AG09309 (cell line): ENCODE data around the gene CEACAM18.

Source experiments
- DNase-seq: peaks from one replicate; pipeline ENCODE4 v3.0.0-alpha.2; 2010; ENCODE audit warnings: low read depth
- H3K4me3 ChIP-seq: 2 replicates; pipeline ENCODE4 v1.5.1; 2011; ENCODE audit warnings: mild to moderate bottlenecking, low read depth, low read length, moderate library complexity; ENCODE audit not compliant: control insufficient read depth
- TF ChIP-seq, protein P1 (sequence below): IDR thresholded peaks from 2 replicates; pipeline ENCODE4 v1.5.1; 2011; ENCODE audit warnings: mild to moderate bottlenecking, low read depth, low read length, inconsistent platforms; ENCODE audit not compliant: insufficient read depth, control insufficient read depth; ENCODE audit errors: missing control alignments

Gene CEACAM18

DNA sequence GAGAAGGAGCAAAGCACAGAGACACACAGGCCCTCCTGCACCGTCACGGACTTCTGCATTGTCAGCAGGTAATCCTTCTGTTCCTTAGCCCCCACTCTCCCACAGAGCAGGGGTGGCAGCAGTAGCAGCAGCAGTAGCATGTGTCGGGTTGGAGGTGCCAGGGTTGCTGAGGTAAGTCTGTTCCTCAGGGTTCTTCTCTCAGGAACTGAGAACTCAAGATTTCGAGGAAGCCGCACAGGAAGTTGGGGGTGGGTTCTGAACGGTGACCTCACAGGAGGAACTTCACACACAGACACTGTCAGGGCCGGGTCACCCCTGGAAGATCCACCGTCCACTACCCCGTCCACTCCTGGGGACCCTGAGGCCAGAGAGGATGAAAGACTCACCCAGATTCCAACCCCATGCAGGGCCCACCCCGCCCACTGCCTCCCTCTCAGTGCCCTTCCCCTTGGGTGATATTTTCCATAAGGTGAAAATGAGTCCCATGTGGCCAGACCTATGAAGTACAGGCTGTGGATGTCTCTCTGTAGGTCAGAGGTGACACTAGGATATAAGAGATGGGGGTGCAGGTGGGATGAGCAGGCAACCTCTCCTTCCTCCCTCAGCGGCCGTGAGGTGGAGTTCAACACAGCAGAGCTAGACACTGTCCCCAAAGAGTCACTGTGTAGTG lies 23.4 kb downstream of the CEACAM18 start, which contains the start of gene SIGLEC12:
TSS of gene SIGLEC12 (minus strand) at position 207 of the 670 bp plus-strand sequence. CDS start at position 140, 67 bp downstream.
- TF ChIP-seq, protein P1, sequence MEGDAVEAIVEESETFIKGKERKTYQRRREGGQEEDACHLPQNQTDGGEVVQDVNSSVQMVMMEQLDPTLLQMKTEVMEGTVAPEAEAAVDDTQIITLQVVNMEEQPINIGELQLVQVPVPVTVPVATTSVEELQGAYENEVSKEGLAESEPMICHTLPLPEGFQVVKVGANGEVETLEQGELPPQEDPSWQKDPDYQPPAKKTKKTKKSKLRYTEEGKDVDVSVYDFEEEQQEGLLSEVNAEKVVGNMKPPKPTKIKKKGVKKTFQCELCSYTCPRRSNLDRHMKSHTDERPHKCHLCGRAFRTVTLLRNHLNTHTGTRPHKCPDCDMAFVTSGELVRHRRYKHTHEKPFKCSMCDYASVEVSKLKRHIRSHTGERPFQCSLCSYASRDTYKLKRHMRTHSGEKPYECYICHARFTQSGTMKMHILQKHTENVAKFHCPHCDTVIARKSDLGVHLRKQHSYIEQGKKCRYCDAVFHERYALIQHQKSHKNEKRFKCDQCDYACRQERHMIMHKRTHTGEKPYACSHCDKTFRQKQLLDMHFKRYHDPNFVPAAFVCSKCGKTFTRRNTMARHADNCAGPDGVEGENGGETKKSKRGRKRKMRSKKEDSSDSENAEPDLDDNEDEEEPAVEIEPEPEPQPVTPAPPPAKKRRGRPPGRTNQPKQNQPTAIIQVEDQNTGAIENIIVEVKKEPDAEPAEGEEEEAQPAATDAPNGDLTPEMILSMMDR, result no peak
- DNase-seq, result no peak
- no peak within 1 kb of the TSS for H3K4me3 ChIP-seq

DNA sequence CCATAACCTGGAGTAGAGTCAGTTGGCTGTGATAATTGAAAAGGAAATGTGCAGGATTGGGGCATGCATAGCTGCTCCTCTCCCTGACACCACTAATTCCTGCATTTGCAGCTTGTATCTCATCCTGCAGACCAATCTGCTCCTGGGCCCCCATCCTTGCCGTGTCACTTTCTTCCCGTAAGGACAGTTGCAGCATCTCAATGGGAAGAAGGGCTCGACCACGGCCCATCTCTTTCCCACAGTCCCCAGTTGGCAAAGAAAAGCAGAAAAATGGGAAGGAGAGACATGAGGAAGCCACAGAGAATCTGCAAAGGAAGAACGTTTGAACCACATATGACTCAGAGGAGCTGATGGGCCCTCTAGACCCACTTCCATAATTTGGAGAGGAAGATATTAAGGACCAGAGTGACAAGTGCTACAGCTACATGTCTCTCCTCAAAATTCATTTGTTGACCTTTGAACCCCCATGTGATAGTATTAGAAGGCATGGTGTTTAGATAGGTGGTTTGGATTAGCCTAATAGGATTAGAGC lies 25.0 kb downstream of the CEACAM18 start:
- no peak for DNase-seq
- no peak overlapping the region for H3K4me3 ChIP-seq
- TF ChIP-seq, protein P1, result no peak

DNA sequence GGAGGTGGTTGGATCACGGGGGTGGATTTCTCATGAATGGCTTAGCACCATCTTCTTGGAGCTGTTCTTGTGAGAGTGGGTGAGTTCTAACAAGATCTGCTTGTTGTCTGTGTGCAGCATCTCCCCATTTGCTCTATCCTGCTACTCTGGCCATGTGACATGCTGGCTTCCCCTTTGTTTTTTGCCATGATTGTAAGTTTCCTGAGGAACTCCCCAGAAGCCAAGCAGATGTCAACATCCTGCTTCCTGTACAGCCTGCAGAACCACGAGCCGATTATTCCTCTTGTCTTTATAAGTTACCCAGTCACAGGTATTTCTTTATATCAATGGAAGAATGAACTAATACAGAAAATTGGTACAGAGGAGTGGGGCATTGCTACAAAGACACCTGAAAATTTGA lies 25.6 kb downstream of the CEACAM18 start:
- no peak overlapping the region for H3K4me3 ChIP-seq
- no peak for DNase-seq
- TF ChIP-seq, protein P1, result no peak

DNA sequence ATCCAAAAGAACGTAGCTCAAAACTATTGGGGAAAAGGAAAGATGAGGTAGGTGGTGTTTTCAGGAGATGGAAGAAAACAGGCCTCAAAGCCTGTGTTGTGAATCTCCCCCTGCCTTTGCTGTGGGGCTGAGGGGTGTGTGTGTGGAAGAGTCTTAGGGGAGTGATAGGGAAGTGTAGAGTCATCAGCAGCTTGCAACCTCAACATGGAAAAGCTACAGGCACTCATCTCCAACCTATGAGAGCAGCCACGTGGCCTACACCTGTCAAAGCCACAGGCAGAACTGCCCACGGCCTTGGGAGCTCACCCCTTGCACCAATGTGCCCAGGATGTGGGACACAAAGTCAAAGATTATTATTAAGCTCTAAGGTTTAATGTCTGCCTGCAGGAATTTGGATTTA lies 27.6 kb downstream of the CEACAM18 start:
- TF ChIP-seq, protein P1, result no peak
- no peak overlapping the region for H3K4me3 ChIP-seq
- no peak for DNase-seq

DNA sequence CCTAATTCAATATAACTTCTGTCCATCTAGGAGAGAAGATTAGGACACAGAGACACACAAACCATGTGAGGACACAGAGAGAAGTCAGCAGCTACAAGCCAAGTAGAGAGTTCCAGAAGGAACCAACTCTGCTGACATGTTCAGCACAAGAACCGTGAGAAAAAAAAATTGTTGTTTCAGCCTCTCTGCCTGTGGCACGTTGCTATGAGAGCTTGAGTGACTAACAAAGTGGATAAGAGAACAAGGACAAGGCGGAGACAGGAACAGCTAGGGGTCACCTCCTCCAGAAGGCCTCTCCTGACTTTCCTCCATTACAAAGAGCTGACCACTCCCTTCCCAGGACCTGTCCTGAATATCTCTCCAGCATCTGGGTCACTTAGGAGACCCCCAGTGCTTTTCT lies 28.9 kb downstream of the CEACAM18 start:
- DNase-seq, result no peak
- H3K4me3 ChIP-seq, result no peak overlapping the region
- TF ChIP-seq, protein P1, result no peak

DNA sequence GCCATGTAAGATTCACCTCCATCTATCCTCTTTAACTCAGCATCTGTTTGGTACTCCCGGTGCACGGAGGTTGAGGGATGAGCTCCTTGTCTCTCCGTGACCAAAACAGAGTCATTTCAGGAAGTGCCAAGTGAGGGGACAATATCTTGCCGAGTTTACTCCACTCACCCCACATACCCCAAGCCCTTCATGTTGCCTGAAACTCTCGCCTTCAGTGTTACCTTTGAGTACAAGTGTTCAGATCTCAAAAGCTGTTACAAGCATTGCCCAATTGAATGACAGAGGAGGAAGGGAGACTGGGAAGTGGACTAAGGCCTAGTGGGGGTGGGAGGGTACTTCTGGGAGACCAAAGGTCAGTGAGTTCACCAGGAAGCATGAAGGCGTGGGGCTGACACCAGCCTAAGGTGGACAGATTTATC lies 29.3 kb downstream of the CEACAM18 start:
- TF ChIP-seq, protein P1, result no peak
- no peak overlapping the region for H3K4me3 ChIP-seq
- DNase-seq, result no peak
